ENCODE measurements around the gene TJP2.

Gene TJP2

DNA sequence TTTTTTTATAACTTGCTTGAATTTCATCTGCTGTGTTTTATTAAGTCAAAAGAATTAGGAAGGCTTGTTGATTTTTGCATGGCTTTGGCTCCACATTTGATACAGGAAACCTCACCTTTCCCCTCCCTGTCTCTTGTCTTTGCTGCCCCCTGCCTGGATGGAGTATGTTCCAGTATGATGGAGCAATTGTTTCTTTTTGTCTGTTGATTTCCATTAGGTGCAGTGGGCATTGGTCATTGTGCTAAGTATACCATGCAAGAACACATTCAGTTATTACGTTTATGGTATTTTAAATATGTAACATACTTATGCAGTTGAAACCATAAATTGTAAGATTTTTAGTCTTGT lies 19.6 kb downstream of the TJP2 start:
- DNase-seq, result no peak

GRCh38 chr9:69194702-69195418 lies 20.8 kb downstream of the TJP2 start:
- no peak for DNase-seq

DNA sequence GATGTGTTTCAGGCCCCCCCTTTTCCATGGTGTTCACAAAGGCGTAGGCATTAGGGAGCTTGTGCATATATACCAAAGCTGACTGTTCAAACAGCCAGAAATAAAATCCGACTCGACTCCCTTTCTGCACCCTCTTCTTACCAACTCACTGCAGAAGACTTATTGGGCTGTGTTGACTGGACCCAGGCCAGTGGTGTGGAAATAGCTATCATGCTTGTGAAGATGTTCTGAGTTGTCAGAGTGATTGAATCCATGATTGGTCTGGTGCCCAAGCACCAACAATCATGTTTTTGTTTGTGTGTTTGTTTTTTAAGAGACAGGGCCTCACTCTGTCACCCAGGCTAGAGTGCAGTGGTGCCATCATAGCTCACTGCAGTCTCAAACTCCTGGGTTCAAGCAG lies 21.6 kb downstream of the TJP2 start:
- no peak for DNase-seq

GRCh38 chr9:69197687-69198086 lies 23.6 kb downstream of the TJP2 start:
- no peak for DNase-seq

GRCh38 chr9:69198521-69199220 lies 24.6 kb downstream of the TJP2 start:
- DNase-seq, result no peak

DNA sequence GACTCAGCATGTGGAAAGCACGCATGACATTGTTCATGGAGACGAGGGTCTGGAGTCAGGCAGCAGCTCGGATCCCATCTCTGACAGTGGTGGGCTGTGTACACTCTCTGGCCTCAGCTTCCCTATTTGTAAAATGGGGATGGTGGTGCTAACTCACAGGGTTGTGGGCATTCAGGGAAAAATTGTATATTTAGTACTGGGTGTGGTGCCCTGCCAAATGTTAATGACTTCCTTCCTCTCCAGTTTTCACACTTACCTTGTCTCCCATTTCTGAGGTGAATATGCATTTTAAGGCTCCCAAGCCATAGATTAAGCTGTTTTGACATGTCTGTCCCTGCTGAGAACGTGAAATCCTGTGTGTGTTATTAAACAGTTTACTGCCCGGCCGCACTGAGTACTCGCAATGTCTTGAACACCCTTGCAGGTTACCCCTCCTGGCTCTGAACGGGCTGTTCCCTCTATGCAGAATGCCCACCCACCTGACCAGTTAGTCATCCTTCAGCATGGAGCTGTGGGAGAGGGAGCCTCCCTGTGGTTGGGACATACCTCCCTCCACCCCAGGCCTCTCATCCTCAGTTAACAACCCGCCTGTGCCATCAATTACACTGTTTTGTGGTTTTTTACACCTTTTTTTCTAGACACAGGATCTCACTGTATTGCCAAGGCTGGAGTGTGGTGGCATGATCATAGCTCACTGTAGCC lies 25.8 kb downstream of the TJP2 start:
- DNase-seq, result peak in 1 of 2 donors; percentile 54

DNA sequence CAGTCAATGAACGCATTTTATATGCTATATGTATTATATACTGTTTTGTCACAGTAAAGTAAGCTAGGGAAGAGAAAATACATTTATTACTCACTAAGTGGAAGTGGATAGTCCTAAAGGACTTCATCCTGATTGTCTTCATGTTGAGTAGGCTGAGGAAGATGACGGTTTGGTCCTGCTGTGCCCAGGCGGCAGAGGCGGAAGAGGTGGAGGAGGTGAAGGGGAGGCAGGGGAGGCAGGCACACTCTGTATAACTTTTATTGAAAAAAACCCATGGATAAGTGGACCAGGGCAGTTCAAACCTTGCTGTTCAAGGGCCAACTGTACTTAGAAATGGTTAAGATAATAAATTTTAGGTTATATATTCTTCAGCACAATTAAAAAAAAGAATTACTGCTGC lies 28.5 kb downstream of the TJP2 start:
- no peak for DNase-seq

- DNase-seq, result no peak
Measured at GRCh38 chr9:69204326-69204725, 30.2 kb downstream of the TJP2 start.

DNA sequence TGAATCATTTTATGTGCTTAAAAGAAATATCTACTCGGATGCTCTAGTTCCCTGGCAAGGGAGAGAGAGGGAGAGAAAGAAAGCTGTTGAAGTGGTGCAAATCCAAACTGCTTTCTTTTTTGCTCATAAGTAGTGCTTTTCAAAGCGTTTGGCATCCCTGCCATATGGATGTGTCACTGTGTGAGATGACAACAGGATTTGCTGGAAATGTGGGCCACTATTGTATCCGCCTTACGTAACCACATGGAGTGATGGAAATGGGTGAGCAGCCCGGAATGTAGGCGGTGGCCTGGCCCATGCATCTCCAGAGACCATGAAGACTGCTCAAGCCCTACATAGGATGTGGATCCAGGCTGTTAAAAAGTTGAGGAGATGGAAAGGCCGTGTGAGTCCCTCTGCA lies 30.8 kb downstream of the TJP2 start:
- DNase-seq, result no peak

DNA sequence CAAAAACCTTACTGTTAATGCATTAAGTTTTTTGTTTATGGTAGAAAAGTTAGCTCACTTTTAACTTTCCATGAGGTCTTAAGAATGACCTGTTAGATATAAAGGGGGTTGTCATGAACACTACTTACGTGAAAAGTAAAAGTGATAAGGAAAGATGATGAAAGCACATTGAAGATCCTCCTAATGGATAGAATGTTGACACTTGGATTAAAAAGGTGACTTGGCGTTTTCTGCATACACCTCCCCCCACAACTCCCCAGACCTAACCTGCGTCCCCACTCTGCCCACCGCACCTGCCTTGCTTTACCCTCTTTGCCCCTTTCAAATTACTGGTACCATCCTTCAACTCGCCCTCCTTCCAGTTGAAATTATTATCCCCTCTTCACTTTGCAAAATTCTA lies 32.0 kb downstream of the TJP2 start:
- DNase-seq, result no peak

DNA sequence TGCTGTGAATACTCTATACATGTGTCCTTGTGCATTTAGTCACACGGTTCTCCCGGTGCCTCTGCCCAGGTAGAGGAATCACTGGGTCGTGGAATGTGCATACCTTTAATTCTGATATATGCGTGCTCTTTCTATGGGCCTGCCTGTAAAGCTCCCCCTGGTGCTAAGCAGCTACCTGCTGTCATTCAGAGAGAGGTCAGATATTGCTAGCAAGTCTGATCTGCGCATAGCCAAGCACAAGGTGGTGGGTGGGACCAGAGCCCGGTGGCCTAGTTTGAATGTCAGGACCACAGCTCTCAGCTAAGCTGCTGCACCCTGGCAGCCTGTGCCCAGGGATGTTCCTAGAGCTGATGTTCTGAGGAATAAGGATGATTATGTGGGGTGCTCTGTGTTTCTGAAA lies 33.4 kb downstream of the TJP2 start:
- DNase-seq, result no peak

GRCh38 chr9:69211424-69212036 lies 37.5 kb downstream of the TJP2 start:
- DNase-seq, result no peak

GRCh38 chr9:69213647-69214046 lies 39.6 kb downstream of the TJP2 start:
- no peak for DNase-seq

- DNase-seq, result no peak
Measured at GRCh38 chr9:69214939-69215338, 40.9 kb downstream of the TJP2 start.

- DNase-seq, result peak; percentile 12 to 52
Measured at GRCh38 chr9:69215774-69216485, 41.9 kb downstream of the TJP2 start.

- DNase-seq, result no peak
Measured at GRCh38 chr9:69218166-69218565, 44.1 kb downstream of the TJP2 start.

DNA sequence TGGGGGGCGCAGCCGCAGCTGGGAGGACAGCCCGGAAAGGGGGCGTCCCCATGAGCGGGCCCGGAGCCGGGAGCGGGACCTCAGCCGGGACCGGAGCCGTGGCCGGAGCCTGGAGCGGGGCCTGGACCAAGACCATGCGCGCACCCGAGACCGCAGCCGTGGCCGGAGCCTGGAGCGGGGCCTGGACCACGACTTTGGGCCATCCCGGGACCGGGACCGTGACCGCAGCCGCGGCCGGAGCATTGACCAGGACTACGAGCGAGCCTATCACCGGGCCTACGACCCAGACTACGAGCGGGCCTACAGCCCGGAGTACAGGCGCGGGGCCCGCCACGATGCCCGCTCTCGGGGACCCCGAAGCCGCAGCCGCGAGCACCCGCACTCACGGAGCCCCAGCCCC lies 47.0 kb downstream of the TJP2 start:
- DNase-seq, result no peak

DNA sequence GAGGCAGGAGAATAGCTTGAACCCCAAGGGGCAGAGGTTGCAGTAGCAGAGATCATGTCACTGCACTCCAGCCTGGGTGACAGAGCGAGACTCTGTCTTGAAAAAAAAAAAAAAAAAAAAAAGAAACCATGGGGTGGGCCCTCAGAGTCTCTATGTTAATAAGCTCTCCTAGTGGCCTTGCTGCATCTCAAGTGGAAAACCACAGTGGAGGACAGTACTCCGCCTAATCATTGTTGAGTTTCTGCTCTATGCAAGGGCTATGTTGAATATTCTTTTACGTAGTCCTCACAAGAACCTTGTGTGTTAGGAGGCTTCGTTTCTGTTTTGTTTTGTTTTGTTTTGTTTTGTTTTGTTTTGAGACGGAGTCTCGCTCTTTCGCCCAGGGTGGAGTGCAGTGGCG lies 48.9 kb downstream of the TJP2 start:
- no peak for DNase-seq

- peak in 1 of 2 donors; percentile 13 for DNase-seq
Measured at GRCh38 chr9:69223605-69224004, 49.5 kb downstream of the TJP2 start.

DNA sequence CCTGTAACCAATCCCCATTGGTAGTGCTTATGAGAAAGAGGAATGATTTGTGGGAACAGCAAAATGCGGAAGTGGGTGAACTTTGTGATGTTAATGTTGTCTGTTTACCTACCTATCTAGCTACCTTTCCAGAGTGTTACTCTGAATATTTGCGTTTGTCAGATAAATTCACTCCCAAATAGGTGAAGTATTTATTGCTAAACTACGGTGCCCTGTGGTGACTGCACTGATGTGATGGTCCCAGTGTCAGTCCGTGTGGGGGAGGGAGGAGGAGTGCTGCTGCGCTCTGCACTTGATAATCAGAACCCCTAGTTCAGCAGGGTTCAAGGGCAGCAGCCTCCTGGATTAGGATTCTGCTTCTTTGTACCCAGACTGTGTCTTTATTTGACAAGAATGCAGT lies 55.3 kb downstream of the TJP2 start:
- no peak for DNase-seq

DNA sequence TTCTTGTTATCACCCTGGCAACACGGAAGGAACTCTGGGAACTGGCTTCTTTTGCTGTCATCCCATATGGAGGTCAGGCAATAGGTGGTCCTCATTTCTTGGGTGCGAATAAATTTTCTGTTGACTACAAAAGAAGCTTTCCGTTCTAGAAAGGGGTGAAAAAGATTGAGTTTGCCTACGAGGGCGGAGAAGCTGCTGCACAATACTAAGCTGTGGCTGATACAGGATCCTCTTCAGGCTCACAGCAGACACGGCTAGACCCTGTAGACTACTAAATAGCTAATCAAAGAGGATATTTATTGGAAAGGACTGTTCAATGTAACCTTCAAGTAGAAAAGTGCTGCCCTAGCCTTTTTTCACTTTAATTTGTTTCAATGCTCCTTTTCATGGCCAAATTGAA lies 58.1 kb downstream of the TJP2 start:
- no peak for DNase-seq

DNA sequence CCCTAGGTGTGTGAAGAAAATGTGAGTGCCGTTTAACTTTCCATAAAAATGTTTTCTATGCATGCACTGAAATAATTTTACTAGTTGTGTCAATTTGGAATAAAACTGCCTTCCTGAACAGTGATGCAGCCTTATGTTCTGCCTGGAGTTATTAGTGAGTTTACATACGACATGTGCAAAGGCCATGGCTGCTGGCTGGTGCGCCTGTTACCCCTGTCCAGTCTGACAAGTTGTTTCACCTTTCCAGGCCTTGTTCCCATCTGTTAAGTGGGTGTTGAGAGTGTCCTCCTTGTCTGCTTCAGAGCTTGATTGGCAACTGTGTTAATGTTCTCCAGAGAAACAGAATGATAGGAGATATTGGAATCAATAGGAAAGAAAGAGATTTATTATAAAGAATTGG lies 60.6 kb downstream of the TJP2 start:
- DNase-seq, result no peak

GRCh38 chr9:69236188-69236587 lies 62.1 kb downstream of the TJP2 start:
- DNase-seq, result no peak

All from inflammatory macrophage treated with lipopolysaccharide for 1 hour (primary cell).